Transverse colon (tissue), 4 donors: ENCODE results near the gene ISLR. TPM values are rescaled to one million over a fixed set of nuclear protein-coding genes. Genes with fewer than 3 reads are reported as not detected.

Source experiments
- DNase-seq: peaks from one replicate; pipeline ENCODE4 v3.0.0-alpha.2; 2019
- H3K27ac ChIP-seq, 4 donors: fragments of 200-600 bp; sonication (generic); 2 replicates each; pipeline ENCODE4 v1.5.1; 2016 to 2018; ENCODE audit warnings: inconsistent platforms in 4 of 4
- H3K27me3 ChIP-seq: fragments of 200-600 bp; sonication (generic); 2 replicates; pipeline ENCODE4 v1.5.1; 2017; ENCODE audit warnings: inconsistent platforms
- H3K36me3 ChIP-seq, 4 donors: fragments of 200-600 bp; sonication (generic); 2 replicates each; pipeline ENCODE4 v1.5.1; 2017 to 2019; ENCODE audit warnings: inconsistent platforms in 4 of 4
- H3K4me1 ChIP-seq, 4 donors: fragments of 200-600 bp; sonication (generic); 2 replicates each; pipeline ENCODE4 v1.5.1; 2017 to 2020; ENCODE audit warnings: inconsistent platforms in 4 of 4
- H3K4me3 ChIP-seq, 4 donors: fragments of 200-600 bp; sonication (generic); 1 replicate in 1 of 4; 2 replicates in 3 of 4; pipeline versions ENCODE4 v1.5.1 to v1.6.1; 2017 to 2019; ENCODE audit warnings: inconsistent platforms in 4 of 4
- H3K9me3 ChIP-seq, 2 donors: fragments of 200-600 bp; sonication (generic); 2 replicates each; pipeline ENCODE4 v1.5.1; 2017 to 2019; ENCODE audit warnings: inconsistent platforms in 2 of 2
- CTCF ChIP-seq, 5 experiments: fragments of 200-600 bp in 3 of 5; fragments of 450-650 bp in 2 of 5; sonication (generic) in 3 of 5; IDR thresholded peaks; 1 replicate in 2 of 5; 2 replicates in 3 of 5; pipeline ENCODE4 v1.5.1; 2016 to 2017; ENCODE audit warnings: antibody characterized with exemption in 5 of 5, inconsistent platforms in 3 of 5, mild to moderate bottlenecking in 2 of 5, moderate library complexity in 1 of 5
- EP300 ChIP-seq: sonication (generic); formaldehyde crosslinking; IDR thresholded peaks from one replicate; pipeline ENCODE4 v1.6.1; 2017; ENCODE audit warnings: antibody characterized with exemption, low read depth
- POLR2A ChIP-seq: fragments of 450-650 bp; IDR thresholded peaks from one replicate; pipeline ENCODE4 v1.6.1; 2016; ENCODE audit warnings: antibody characterized with exemption, mild to moderate bottlenecking, moderate library complexity
- POLR2AphosphoS5 ChIP-seq, 3 donors: sonication (generic); formaldehyde crosslinking; IDR thresholded peaks; one replicate each; pipeline ENCODE4 v1.6.1; 2016; ENCODE audit warnings: antibody characterized with exemption in 3 of 3
- WGBS, 2 donors: methylation state at CpG; one replicate each; pipeline ENCODE4 v1.1.5; 2018; ENCODE audit warnings: low coverage in 1 of 2; 5-methylcytosine and 5-hydroxymethylcytosine counted together
- in situ Hi-C, 4 donors: fragments of 200-750 bp; cut with MboI; loops; one replicate each; pipeline versions ENCODE4 v1.15.0 to v1.15.1; 2017; ENCODE audit warnings: low sequenced_read_pairs in 3 of 4, low pct_ligation_motif_present in 1 of 4, low pct_unique_long_range_greater_than_20kb in 1 of 4
- intact Hi-C: fragments of 100-400 bp; cut with DNase I; formaldehyde crosslinking; loops from one replicate; pipeline ENCODE4 v1.15.1; 2023; ENCODE audit warnings: low total_unique reads
- total RNA-seq, 4 donors: library from RNA; depleted of rRNA; stranded (reverse); fragments of >200 nt; gene quantifications; one replicate each; pipeline ENCODE4 v1.1.0, GENCODE V29; 2016

The ISLR gene
- total RNA-seq, 4 donors from 2014 or later: 18.8 to 191 (median 25.5) TPM

- intact Hi-C loops: no loop called here
These were observed 37.2 kb downstream of the ISLR start for GRCh38 chr15:74210729-74211128.

GRCh38 chr15:74211656-74212055 is 38.1 kb downstream of the ISLR start:
- no peaks in the 10 kb centered on the region for H3K36me3 ChIP-seq
- TF ChIP-seq POLR2AphosphoS5 (IDR thresholded peaks at IDR 0.05): no peak
- no peak for TF ChIP-seq EP300
- no peak for TF ChIP-seq POLR2A
- TF ChIP-seq CTCF (IDR thresholded peaks at IDR 0.05): no peak
- in situ Hi-C loops: no loop called here
- 95% methylated on average over 1 of the region's 1 CpG; no CpG with 5 or more reads in 1 of the 2 donors for whole genome bisulfite sequencing, 2 donors
- H3K4me1 ChIP-seq: no peaks in the 10 kb centered on the region
- no peak overlapping the region for H3K27ac ChIP-seq
- no peak overlapping the region for H3K4me3 ChIP-seq
- H3K9me3 ChIP-seq: no peaks in the 10 kb centered on the region
- intact Hi-C loops: no loop called here
- DNase-seq: no peak
- H3K27me3 ChIP-seq: no peaks in the 10 kb centered on the region

More at GRCh38 chr15:74210729-74211128, 37.2 kb downstream of the ISLR start:
- H3K9me3 ChIP-seq: no peaks in the 10 kb centered on the region
- H3K4me3 ChIP-seq: no peak overlapping the region
- no peaks in the 10 kb centered on the region for H3K4me1 ChIP-seq
- H3K27ac ChIP-seq: no peak overlapping the region
- in situ Hi-C loops: no loop called here
- H3K27me3 ChIP-seq: no peaks in the 10 kb centered on the region
- no peaks in the 10 kb centered on the region for H3K36me3 ChIP-seq
- no peak for DNase-seq
- TF ChIP-seq POLR2AphosphoS5 (IDR thresholded peaks at IDR 0.05) (no peak), EP300 (no peak), CTCF (IDR thresholded peaks at IDR 0.05) (no peak), POLR2A (no peak)

- Histone ChIP-seq H3K4me1 (no peaks in the 10 kb centered on the region), H3K4me3 (no peak overlapping the region), H3K9me3 (no peaks in the 10 kb centered on the region), H3K27me3 (no peaks in the 10 kb centered on the region), H3K27ac (no peak overlapping the region), H3K36me3 (no peaks in the 10 kb centered on the region)
- intact Hi-C loops (no loop called here), in situ Hi-C loops (no loop called here)
- WGBS, 2 donors: 63 to 85% methylated on average over 2 to 9 of the region's 9 CpGs
- DNase-seq: no peak
- no peak for TF ChIP-seq POLR2AphosphoS5 (IDR thresholded peaks at IDR 0.05)
- TF ChIP-seq CTCF (IDR thresholded peaks at IDR 0.05): no peak
- no peak for TF ChIP-seq EP300
- TF ChIP-seq POLR2A: no peak
These were observed 39.0 kb downstream of the ISLR start for GRCh38 chr15:74212494-74212893.

- H3K36me3 ChIP-seq: no peaks in the 10 kb centered on the region
- no peaks in the 10 kb centered on the region for H3K9me3 ChIP-seq
- no peak overlapping the region for H3K27ac ChIP-seq
- WGBS, 2 donors: 63% methylated on average over 7 of the region's 7 CpGs; no CpG with 5 or more reads in 1 of the 2 donors
- no peak overlapping the region for H3K4me3 ChIP-seq
- intact Hi-C loops (no loop called here), in situ Hi-C loops (no loop called here)
- TF ChIP-seq POLR2AphosphoS5 (IDR thresholded peaks at IDR 0.05) (no peak), CTCF (IDR thresholded peaks at IDR 0.05) (no peak), EP300 (no peak), POLR2A (no peak)
- H3K4me1 ChIP-seq: no peaks in the 10 kb centered on the region
- H3K27me3 ChIP-seq: no peaks in the 10 kb centered on the region
- DNase-seq: no peak
These were observed 40.4 kb downstream of the ISLR start for GRCh38 chr15:74213858-74214284.
